ENCODE measurements around the gene JCAD. TPM values are rescaled to one million over a fixed set of nuclear protein-coding genes. Genes with fewer than 3 reads are reported as not detected.

The JCAD gene
- total RNA-seq, 1 donor from 2014 or later = 8.4 TPM

- DNase-seq = no peak
Measured at GRCh38 chr10:30046476-30046875, 12.9 kb downstream of the JCAD start.

GRCh38 chr10:30045961-30046360 is 13.4 kb downstream of the JCAD start:
- no peak for DNase-seq

- no peak for DNase-seq
Measured at GRCh38 chr10:30043476-30044270, 15.7 kb downstream of the JCAD start.

GRCh38 chr10:30042820-30043219 is 16.6 kb downstream of the JCAD start:
- no peak for DNase-seq

- DNase-seq = no peak
Measured at GRCh38 chr10:30041196-30042105, 17.9 kb downstream of the JCAD start.

- no peak for DNase-seq
Measured at GRCh38 chr10:30040597-30040996, 18.8 kb downstream of the JCAD start.

- no peak for DNase-seq
Measured at GRCh38 chr10:30039988-30040387, 19.4 kb downstream of the JCAD start.

GRCh38 chr10:30039567-30039966 is 19.8 kb downstream of the JCAD start:
- DNase-seq = no peak

- DNase-seq = no peak
Measured at GRCh38 chr10:30038781-30039536, 20.4 kb downstream of the JCAD start.

- DNase-seq = no peak
Measured at GRCh38 chr10:30037620-30038336, 21.6 kb downstream of the JCAD start.

- DNase-seq = no peak
Measured at GRCh38 chr10:30036811-30037210, 22.6 kb downstream of the JCAD start.

GRCh38 chr10:30036341-30036740 is 23.0 kb downstream of the JCAD start:
- no peak for DNase-seq

- DNase-seq = no peak
Measured at GRCh38 chr10:30034433-30035137, 24.8 kb downstream of the JCAD start.

- DNase-seq = no peak
Measured at GRCh38 chr10:30032125-30032524, 27.3 kb downstream of the JCAD start.

GRCh38 chr10:30029872-30030256 is 29.5 kb downstream of the JCAD start:
- DNase-seq = no peak

- DNase-seq = no peak
Measured at GRCh38 chr10:30029164-30029871, 30.1 kb downstream of the JCAD start.

GRCh38 chr10:30028738-30029030 is 30.7 kb downstream of the JCAD start:
- no peak for DNase-seq

- no peak for DNase-seq
Measured at GRCh38 chr10:30028006-30028737, 31.2 kb downstream of the JCAD start.

GRCh38 chr10:30027057-30028005 is 32.1 kb downstream of the JCAD start:
- DNase-seq = no peak

Measured in occipital lobe (tissue), 2 donors.